Gastrocnemius medialis (tissue), 4 donors: ENCODE data around the gene EIF2A. TPM values are rescaled to one million over a fixed set of nuclear protein-coding genes. Genes with fewer than 3 reads are reported as not detected.
"Not testable (repeated sequence)": the region's sequence is repeated elsewhere in the genome, so short reads cannot be mapped to it uniquely, and the experiment has no call there.

Experiments
- ATAC-seq, 2 donors: fragments of 150-250 bp; one replicate each; pipeline ENCODE4 v1.9.1; 2016
- DNase-seq, 2 donors: peaks; one replicate each; pipeline ENCODE4 v3.0.0-alpha.2; 2019
- H3K27ac ChIP-seq, 4 donors: fragments of 200-600 bp; sonication (generic); 1 replicate in 1 of 4; 2 replicates in 3 of 4; pipeline ENCODE4 v1.5.1; 2016 to 2018; ENCODE audit warnings: mild to moderate bottlenecking in 2 of 4, moderate library complexity in 1 of 4
- H3K27me3 ChIP-seq, 3 donors: fragments of 200-600 bp; sonication (generic) in 2 of 3; 1 replicate in 1 of 3; 2 replicates in 2 of 3; pipeline versions ENCODE4 v1.5.1 to v1.6.0; 2016 to 2019; ENCODE audit warnings: mild to moderate bottlenecking in 1 of 3, moderate library complexity in 1 of 3
- H3K36me3 ChIP-seq, 2 donors: fragments of 200-600 bp; sonication (generic) in 1 of 2; one replicate each; pipeline ENCODE4 v1.5.1; 2017 to 2018
- H3K4me1 ChIP-seq, 2 donors: fragments of 200-600 bp; sonication (generic) in 1 of 2; one replicate each; pipeline ENCODE4 v1.5.1; 2016 to 2017; ENCODE audit warnings: mild to moderate bottlenecking in 2 of 2
- H3K4me3 ChIP-seq, 4 donors: fragments of 200-600 bp; sonication (generic) in 3 of 4; 1 replicate in 1 of 4; 2 replicates in 3 of 4; pipeline ENCODE4 v1.5.1; 2016 to 2019; ENCODE audit warnings: mild to moderate bottlenecking in 2 of 4
- H3K9me3 ChIP-seq, 3 donors: fragments of 200-600 bp; sonication (generic) in 2 of 3; 1 replicate in 1 of 3; 2 replicates in 2 of 3; pipeline ENCODE4 v1.5.1; 2016 to 2019
- CTCF ChIP-seq, 5 experiments: fragments of 450-650 bp in 3 of 5; fragments of 200-600 bp in 2 of 5; sonication (generic) in 2 of 5; IDR thresholded peaks in 4 of 5; conservative IDR thresholded peaks in 1 of 5; 1 replicate in 4 of 5; 2 replicates in 1 of 5; pipeline ENCODE4 v1.5.1; 2016 to 2019; ENCODE audit warnings: antibody characterized with exemption in 5 of 5, mild to moderate bottlenecking in 3 of 5, moderate library complexity in 3 of 5
- POLR2A ChIP-seq, 2 donors: fragments of 450-650 bp; IDR thresholded peaks; one replicate each; pipeline ENCODE4 v1.6.1; 2017; ENCODE audit warnings: antibody characterized with exemption in 2 of 2, mild to moderate bottlenecking in 2 of 2, moderate library complexity in 2 of 2
- in situ Hi-C, 4 donors: fragments of 200-750 bp; cut with MboI; loops; one replicate each; pipeline versions ENCODE4 v1.15.0 to v1.8.0; 2017; ENCODE audit warnings: low sequenced_read_pairs in 4 of 4
- intact Hi-C: fragments of 100-400 bp; cut with DNase I; formaldehyde crosslinking; loops from one replicate; pipeline ENCODE4 v1.15.1; 2023; ENCODE audit warnings: low total_unique reads
- total RNA-seq, 4 donors: library from RNA; depleted of rRNA; stranded (reverse); fragments of >200 nt; gene quantifications; one replicate each; pipeline versions ENCODE4 v1.1.0 to v1.2.3, GENCODE V29; 2016

Gene EIF2A
- 100 to 1,000 TPM; 150 to 168 (median 163) TPM for total RNA-seq

DNA sequence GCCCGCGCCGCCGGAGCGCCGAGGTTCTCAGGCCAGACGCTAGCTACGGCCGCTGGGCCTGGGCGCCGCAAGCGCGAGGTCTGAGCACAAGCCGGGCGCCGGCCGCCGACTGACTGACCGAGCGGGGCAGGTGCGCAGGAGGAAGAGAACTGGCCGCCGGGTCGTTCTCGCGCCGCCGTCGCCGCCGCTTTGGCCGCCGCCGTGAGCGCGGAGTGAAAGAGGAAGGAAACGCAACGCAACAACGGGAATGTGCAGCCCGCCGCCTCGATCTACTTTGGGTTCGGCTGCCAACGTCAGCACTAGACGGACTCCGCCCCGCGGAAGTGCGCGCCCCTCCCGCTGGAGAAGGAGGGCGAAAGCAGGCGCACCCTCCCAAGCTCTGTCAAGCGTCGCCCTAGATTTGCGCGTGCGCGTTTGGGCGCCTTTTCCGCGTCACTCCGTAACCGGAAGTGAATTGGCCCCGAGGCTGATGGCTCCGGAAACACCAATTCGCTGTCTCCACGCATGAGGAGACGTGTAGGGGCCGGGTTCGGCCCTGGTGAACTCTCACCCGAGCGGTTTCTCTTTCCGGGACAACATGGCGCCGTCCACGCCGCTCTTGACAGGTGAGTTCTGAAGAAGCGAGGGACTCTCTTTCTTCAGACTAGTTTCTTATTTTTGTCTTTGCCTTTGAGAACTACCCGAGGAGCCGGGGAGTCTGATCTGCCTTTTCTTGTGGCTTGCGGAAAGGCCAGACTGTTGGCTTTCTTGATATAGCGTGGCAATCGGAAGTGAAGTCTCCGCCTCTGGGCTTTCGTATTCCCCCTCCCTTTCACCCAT is at the start of gene EIF2A, which contains the start of gene SERP1:
TSS of gene EIF2A (plus strand) at position 562 of the 819 bp plus-strand sequence. CDS start at position 578, 16 bp downstream.
TSS of gene SERP1 (minus strand) at position 271 of the 819 bp plus-strand sequence. CDS start 361 bp downstream, outside the sequence.
- Histone ChIP-seq H3K9me3 (no peaks in the 10 kb centered on the region), H3K27ac (peak within 1 kb of the TSS; percentile 94 to 100 (median 98)), H3K36me3 (peaks cover 0 to 23% of the 10 kb centered on the region in 2 donors), H3K4me3 (peak within 1 kb of the TSS; percentile 79 to 98 (median 94)), H3K27me3 (no peaks in the 10 kb centered on the region), H3K4me1 (peaks cover 32 to 38% of the 10 kb centered on the region in 2 donors)
- in situ Hi-C loops = loop anchor here in 2 of 4 donors (5.0 to 10.0 kb wide), 2 partner anchors 56 to 58 kb away; partner anchors contain the start of gene SELENOT (in 2 of the 2)
- intact Hi-C loops = loop anchor here (1.0 to 10.0 kb wide), 8 partner anchors 57 to 734 kb away; partner anchors contain the start of genes ERICH6, PFN2, RNF13 and SELENOT
- DNase-seq (peak; percentile 97 to 98), ATAC-seq (peak; percentile 93)
- peak in 1 of 5 experiments; percentile 5 for TF ChIP-seq CTCF (IDR thresholded peaks at IDR 0.05 in 4 of 5, conservative IDR thresholded peaks at IDR 0.05 in 1 of 5)
- TF ChIP-seq POLR2A (IDR thresholded peaks at IDR 0.05) = peak; percentile 95 to 96

GRCh38 chr3:150497956-150498355 is 48.6 kb upstream of the EIF2A start:
- in situ Hi-C loops = loop anchor here in 3 of 4 donors (5.0 to 25.0 kb wide), 6 partner anchors 83 to 561 kb away; no protein-coding TSS in a partner anchor

GRCh38 chr3:150500960-150501359 is 45.6 kb upstream of the EIF2A start:
- H3K27me3 ChIP-seq, H3K4me1 ChIP-seq, ATAC-seq, DNase-seq, H3K4me3 ChIP-seq, H3K36me3 ChIP-seq, H3K9me3 ChIP-seq, H3K27ac ChIP-seq, intact Hi-C loops: not testable (repeated sequence)
- in situ Hi-C loops = loop anchor here in 2 of 4 donors (10.0 to 25.0 kb wide), 2 partner anchors 214 to 216 kb away; no protein-coding TSS in a partner anchor

More at GRCh38 chr3:150497956-150498355, 48.6 kb upstream of the EIF2A start:
- ATAC-seq (no peak), DNase-seq (no peak)
- TF ChIP-seq POLR2A (IDR thresholded peaks at IDR 0.05) = no peak
- no peak for TF ChIP-seq CTCF (IDR thresholded peaks at IDR 0.05 in 4 of 5, conservative IDR thresholded peaks at IDR 0.05 in 1 of 5)
- no peak overlapping the region for H3K4me3 ChIP-seq
- intact Hi-C loops = loop anchor here (5.0 kb wide), 2 partner anchors 151 to 561 kb away; no protein-coding TSS in a partner anchor
- no peaks in the 10 kb centered on the region for H3K9me3 ChIP-seq
- H3K27ac ChIP-seq = no peak overlapping the region
- H3K4me1 ChIP-seq = no peaks in the 10 kb centered on the region
- no peaks in the 10 kb centered on the region for H3K27me3 ChIP-seq
- H3K36me3 ChIP-seq = no peaks in the 10 kb centered on the region

DNA sequence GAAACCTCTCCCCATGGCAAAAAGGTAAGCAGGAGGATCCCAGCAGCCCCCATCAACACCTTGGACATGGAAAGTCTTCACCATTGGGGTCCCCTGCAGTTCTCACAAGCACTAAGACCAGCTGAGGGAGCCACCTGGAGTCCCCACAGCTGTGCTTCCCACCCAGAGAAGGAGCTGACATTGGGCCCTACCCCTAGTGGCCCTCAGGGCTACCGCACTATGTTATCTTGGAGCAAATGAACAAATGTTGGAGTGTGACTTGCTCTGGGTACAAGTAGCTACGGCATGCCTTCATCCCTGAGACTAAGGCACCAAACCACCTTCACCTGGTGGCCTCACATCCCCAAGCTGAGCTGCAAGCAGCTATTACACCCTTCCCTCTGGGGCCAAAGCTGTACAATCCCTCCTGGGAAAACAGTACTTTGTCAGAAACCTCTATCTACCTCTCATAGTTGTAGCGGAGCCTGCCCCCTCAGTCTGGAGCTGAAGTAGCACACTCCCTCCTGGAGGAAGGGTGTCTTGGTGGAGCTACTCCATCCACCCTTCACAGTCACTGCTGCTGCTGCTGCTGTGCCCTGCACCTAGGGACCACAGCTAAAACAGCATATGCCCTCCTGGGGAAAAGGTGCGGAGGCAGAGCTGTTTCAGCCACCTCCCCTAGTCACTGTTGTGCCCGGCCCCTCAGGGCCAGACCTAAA is 43.0 kb upstream of the EIF2A start:
- Histone ChIP-seq H3K4me1 (no peaks in the 10 kb centered on the region), H3K9me3 (no peaks in the 10 kb centered on the region), H3K27me3 (no peaks in the 10 kb centered on the region), H3K36me3 (no peaks in the 10 kb centered on the region), H3K4me3 (no peak overlapping the region), H3K27ac (no peak overlapping the region)
- in situ Hi-C loops = loop anchor here in 2 of 4 donors (10.0 to 25.0 kb wide), 2 partner anchors 216 to 219 kb away; no protein-coding TSS in a partner anchor
- no peak for TF ChIP-seq POLR2A (IDR thresholded peaks at IDR 0.05)
- no peak for TF ChIP-seq CTCF (IDR thresholded peaks at IDR 0.05 in 4 of 5, conservative IDR thresholded peaks at IDR 0.05 in 1 of 5)
- intact Hi-C loops = no loop called here
- DNase-seq (no peak), ATAC-seq (no peak)
